ENCODE results near the gene PPP2R3B. TPM values are rescaled to one million over a fixed set of nuclear protein-coding genes. Genes with fewer than 3 reads are reported as not detected.

The PPP2R3B gene
- total and polyA plus RNA-seq, 2 of the 13 experiments (the other 11 are each of a cell fraction or from before 2014, with no cell fraction given): 17.0 to 21.4 TPM

DNA sequence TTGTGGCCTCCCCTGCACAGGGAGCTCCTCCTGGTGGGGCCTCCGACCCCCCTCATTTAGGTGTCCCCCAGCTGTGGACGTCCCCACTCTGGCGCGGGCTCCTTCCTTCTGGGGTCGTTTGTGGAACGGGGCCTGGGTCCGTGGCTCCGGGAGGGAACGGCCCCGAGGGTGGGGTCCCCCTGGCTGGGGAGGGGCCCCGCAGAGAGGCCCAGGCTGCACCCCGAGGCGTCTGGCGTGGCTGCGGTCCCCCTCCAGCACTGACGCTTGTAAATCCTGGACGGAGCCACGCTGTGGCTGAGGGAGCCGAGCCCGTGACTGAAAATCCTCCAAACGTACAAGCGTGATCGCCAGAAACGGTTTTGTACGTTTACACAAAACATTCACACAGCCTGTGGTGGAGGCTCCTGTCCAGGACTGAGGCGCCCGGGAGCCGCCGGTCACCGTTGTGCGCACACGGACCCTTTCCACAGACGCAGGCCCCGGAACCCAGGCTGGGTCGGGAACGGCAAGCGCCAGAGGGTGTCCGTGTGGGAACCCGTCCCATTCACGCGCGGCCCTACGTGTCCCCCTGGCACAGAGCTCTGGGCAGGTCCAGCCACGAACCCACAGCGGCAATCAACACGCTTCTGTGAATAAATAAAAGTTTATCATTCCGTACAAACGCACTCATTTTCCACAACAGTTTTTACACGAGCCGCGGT is 52.9 kb downstream of the PPP2R3B start:
- H3K36me3 ChIP-seq (replicated peaks in 1 of 2; ENCODE audit: control insufficient read depth in 1 of 2, insufficient read depth in 2 of 2, low read length in 2 of 2): no peaks in the 10 kb centered on the region
- H4K20me1 ChIP-seq (ENCODE audit: insufficient read depth, low read length): no peaks in the 10 kb centered on the region
- no peak overlapping the region for H3K9ac ChIP-seq (ENCODE audit: insufficient read depth, low read depth, low read length)
- H3K4me2 ChIP-seq (ENCODE audit: low read depth, low read length): no peak overlapping the region
- H3K27ac ChIP-seq (ENCODE audit: extremely low read length, insufficient read depth, low read length): no peak overlapping the region
- in situ Hi-C loops (cut with HindIII; ENCODE audit: extremely low pct_ligation_motif_present, low pct_unique_long_range_greater_than_20kb): no loop called here
- H3K79me2 ChIP-seq (ENCODE audit: insufficient read depth, low read length): no peaks in the 10 kb centered on the region
- H3K4me1 ChIP-seq (ENCODE audit: insufficient read depth, low read length): no peaks in the 10 kb centered on the region
- H3K4me3 ChIP-seq (replicated peaks in 1 of 3; ENCODE audit: insufficient read depth in 1 of 3, low read depth in 2 of 3, low read length in 3 of 3): no peak overlapping the region
- H3K27me3 ChIP-seq (ENCODE audit: control insufficient read depth in 1 of 2, insufficient read depth in 2 of 2, low read length in 2 of 2): peaks cover 0 to 4% of the 10 kb centered on the region in 2 experiments; a peak in 1 of 5 replicates
- no TSS peak for BruUV-seq (replicated peaks)
- ChIA-PET CTCF (ENCODE audit: low intra/inter-chr PET ratio, low total read pairs) (no interaction called here), POLR2A (no interaction called here)
- ATAC-seq (no peak), FAIRE-seq (no peak), DNase-seq (ENCODE audit: low spot score) (no peak)
- no peaks in the 10 kb centered on the region for H3K9me3 ChIP-seq (ENCODE audit: low read length)
- 92% methylated on average over 38 of the region's 51 CpGs for WGBS (ENCODE audit: low lambda C conversion rate)
- no peak overlapping the region for H2AFZ ChIP-seq (ENCODE audit: low read length)
- intact Hi-C loops (cut with micrococcal nuclease; ENCODE audit: unreplicated experiment): no loop called here
- TF ChIP-seq, protein P1, sequence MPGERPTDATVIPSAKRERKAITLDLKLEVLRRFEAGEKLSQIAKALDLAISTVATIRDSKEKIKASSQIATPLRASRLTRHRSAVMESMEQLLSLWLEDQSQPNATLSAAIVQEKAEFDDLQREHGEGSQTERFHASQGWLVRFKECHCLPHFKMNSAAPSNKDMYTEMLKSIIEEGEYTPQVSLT (CRISPR knock-in tag; IDR thresholded peaks at IDR 0.05; ENCODE audit: borderline replicate concordance, low read depth): no peak
- TF ChIP-seq, protein P2, sequence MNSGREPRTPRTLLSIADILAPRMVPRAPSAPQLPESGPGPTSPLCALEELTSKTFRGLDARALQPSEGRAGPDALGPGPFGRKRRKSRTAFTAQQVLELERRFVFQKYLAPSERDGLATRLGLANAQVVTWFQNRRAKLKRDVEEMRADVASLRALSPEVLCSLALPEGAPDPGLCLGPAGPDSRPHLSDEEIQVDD (CRISPR knock-in tag; IDR thresholded peaks at IDR 0.05; ENCODE audit: borderline replicate concordance): no peak
- TF ChIP-seq JUND (CRISPR knock-in tag; IDR thresholded peaks at IDR 0.05): no peak
- no peak for TF ChIP-seq HIC2 (CRISPR knock-in tag; IDR thresholded peaks at IDR 0.05; ENCODE audit: low read depth)
- no peak for TF ChIP-seq ZNF550 (CRISPR knock-in tag; IDR thresholded peaks at IDR 0.05; ENCODE audit: borderline replicate concordance)
- no peak for TF ChIP-seq ELF1 (CRISPR knock-in tag; IDR thresholded peaks at IDR 0.05)
- TF ChIP-seq FIP1L1 (IDR thresholded peaks at IDR 0.05; ENCODE audit: borderline replicate concordance, insufficient read depth, low read depth, low read length): no peak
- TF ChIP-seq, protein P3, sequence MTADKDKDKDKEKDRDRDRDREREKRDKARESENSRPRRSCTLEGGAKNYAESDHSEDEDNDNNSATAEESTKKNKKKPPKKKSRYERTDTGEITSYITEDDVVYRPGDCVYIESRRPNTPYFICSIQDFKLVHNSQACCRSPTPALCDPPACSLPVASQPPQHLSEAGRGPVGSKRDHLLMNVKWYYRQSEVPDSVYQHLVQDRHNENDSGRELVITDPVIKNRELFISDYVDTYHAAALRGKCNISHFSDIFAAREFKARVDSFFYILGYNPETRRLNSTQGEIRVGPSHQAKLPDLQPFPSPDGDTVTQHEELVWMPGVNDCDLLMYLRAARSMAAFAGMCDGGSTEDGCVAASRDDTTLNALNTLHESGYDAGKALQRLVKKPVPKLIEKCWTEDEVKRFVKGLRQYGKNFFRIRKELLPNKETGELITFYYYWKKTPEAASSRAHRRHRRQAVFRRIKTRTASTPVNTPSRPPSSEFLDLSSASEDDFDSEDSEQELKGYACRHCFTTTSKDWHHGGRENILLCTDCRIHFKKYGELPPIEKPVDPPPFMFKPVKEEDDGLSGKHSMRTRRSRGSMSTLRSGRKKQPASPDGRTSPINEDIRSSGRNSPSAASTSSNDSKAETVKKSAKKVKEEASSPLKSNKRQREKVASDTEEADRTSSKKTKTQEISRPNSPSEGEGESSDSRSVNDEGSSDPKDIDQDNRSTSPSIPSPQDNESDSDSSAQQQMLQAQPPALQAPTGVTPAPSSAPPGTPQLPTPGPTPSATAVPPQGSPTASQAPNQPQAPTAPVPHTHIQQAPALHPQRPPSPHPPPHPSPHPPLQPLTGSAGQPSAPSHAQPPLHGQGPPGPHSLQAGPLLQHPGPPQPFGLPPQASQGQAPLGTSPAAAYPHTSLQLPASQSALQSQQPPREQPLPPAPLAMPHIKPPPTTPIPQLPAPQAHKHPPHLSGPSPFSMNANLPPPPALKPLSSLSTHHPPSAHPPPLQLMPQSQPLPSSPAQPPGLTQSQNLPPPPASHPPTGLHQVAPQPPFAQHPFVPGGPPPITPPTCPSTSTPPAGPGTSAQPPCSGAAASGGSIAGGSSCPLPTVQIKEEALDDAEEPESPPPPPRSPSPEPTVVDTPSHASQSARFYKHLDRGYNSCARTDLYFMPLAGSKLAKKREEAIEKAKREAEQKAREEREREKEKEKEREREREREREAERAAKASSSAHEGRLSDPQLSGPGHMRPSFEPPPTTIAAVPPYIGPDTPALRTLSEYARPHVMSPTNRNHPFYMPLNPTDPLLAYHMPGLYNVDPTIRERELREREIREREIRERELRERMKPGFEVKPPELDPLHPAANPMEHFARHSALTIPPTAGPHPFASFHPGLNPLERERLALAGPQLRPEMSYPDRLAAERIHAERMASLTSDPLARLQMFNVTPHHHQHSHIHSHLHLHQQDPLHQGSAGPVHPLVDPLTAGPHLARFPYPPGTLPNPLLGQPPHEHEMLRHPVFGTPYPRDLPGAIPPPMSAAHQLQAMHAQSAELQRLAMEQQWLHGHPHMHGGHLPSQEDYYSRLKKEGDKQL (CRISPR knock-in tag; IDR thresholded peaks at IDR 0.05; ENCODE audit: low read depth): no peak
- no peak for TF ChIP-seq NR2F6 (IDR thresholded peaks at IDR 0.05)
- TF ChIP-seq NR2F6 (CRISPR knock-in tag; IDR thresholded peaks at IDR 0.05): no peak
- TF ChIP-seq ZNF343 (CRISPR knock-in tag; IDR thresholded peaks at IDR 0.05): no peak
- TF ChIP-seq, protein P4, sequence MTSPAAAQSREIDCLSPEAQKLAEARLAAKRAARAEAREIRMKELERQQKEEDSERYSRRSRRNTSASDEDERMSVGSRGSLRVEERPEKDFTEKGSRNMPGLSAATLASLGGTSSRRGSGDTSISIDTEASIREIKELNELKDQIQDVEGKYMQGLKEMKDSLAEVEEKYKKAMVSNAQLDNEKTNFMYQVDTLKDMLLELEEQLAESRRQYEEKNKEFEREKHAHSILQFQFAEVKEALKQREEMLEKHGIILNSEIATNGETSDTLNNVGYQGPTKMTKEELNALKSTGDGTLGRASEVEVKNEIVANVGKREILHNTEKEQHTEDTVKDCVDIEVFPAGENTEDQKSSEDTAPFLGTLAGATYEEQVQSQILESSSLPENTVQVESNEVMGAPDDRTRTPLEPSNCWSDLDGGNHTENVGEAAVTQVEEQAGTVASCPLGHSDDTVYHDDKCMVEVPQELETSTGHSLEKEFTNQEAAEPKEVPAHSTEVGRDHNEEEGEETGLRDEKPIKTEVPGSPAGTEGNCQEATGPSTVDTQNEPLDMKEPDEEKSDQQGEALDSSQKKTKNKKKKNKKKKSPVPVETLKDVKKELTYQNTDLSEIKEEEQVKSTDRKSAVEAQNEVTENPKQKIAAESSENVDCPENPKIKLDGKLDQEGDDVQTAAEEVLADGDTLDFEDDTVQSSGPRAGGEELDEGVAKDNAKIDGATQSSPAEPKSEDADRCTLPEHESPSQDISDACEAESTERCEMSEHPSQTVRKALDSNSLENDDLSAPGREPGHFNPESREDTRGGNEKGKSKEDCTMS (CRISPR knock-in tag; conservative IDR thresholded peaks at IDR 0.05): no peak
- no peak for TF ChIP-seq POLR2AphosphoS2 (IDR thresholded peaks at IDR 0.05; ENCODE audit: low read depth, low read length)
- no peak for TF ChIP-seq NCOA1 (CRISPR knock-in tag; IDR thresholded peaks at IDR 0.05)

Data from HepG2 (cell line).